Measurements from ENCODE around the gene VEPH1. TPM values are rescaled to one million over a fixed set of nuclear protein-coding genes. Genes with fewer than 3 reads are reported as not detected.

The VEPH1 gene
- total and polyA plus RNA-seq, 2 donors (not counting 1 experiment from before 2014, with no cell fraction given): not detected

DNA sequence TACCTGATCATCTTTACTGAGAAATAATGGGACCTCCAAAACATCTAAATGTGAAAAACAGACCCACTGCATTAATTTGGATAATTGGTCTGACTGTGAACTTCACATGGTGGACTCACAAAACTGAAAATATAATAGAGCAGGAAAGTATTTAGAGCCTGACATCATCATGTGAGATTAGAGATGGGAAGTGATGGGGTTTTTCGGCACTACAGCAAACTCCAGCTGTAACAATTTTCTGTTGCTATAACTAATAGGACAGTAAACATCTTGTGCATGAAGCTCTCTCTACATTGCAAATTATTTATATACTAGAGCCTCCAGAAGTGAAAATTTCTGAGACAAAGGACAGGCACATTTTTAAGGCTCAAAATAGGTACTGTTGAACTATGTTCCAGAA is 32.2 kb downstream of the VEPH1 start:
- Histone ChIP-seq H3K27me3 (replicated peaks in 1 of 4; ENCODE audit: control extremely low read depth in 1 of 4, control insufficient read depth in 3 of 4, insufficient read depth in 4 of 4, low read length in 3 of 4) (no peaks in the 10 kb centered on the region), H3K4me2 (replicated peaks; ENCODE audit: low read depth, low read length, poor library complexity, severe bottlenecking) (no peak overlapping the region), H3K79me2 (ENCODE audit: control insufficient read depth, insufficient read depth, low read length) (no peaks in the 10 kb centered on the region), H3K9me3 (ENCODE audit: control extremely low read depth in 1 of 3, control insufficient read depth in 2 of 3, insufficient read depth in 1 of 3, low read length in 2 of 3) (no peaks in the 10 kb centered on the region), H3K4me1 (ENCODE audit: control insufficient read depth in 2 of 2, insufficient read depth in 2 of 2, low read length in 2 of 2) (no peaks in the 10 kb centered on the region), H2AFZ (ENCODE audit: insufficient read depth, low read depth, low read length, poor library complexity, severe bottlenecking) (no peak overlapping the region), H3K9ac (ENCODE audit: low read length) (no peak overlapping the region), H4K20me1 (ENCODE audit: control insufficient read depth, insufficient read depth, low read length, poor library complexity, severe bottlenecking) (no peaks in the 10 kb centered on the region), H3K4me3 (ENCODE audit: control extremely low read depth in 1 of 5, extremely low read depth in 1 of 5, insufficient read depth in 1 of 5, low read depth in 2 of 5, low read length in 4 of 5) (no peak overlapping the region), H3K27ac (ENCODE audit: low read length in 2 of 2) (no peak overlapping the region), H3K36me3 (replicated peaks in 1 of 2; ENCODE audit: control extremely low read depth in 1 of 2, control insufficient read depth in 1 of 2, extremely low read depth in 1 of 2, insufficient read depth in 2 of 2, low read length in 1 of 2) (no peaks in the 10 kb centered on the region)
- TF ChIP-seq, protein P1, sequence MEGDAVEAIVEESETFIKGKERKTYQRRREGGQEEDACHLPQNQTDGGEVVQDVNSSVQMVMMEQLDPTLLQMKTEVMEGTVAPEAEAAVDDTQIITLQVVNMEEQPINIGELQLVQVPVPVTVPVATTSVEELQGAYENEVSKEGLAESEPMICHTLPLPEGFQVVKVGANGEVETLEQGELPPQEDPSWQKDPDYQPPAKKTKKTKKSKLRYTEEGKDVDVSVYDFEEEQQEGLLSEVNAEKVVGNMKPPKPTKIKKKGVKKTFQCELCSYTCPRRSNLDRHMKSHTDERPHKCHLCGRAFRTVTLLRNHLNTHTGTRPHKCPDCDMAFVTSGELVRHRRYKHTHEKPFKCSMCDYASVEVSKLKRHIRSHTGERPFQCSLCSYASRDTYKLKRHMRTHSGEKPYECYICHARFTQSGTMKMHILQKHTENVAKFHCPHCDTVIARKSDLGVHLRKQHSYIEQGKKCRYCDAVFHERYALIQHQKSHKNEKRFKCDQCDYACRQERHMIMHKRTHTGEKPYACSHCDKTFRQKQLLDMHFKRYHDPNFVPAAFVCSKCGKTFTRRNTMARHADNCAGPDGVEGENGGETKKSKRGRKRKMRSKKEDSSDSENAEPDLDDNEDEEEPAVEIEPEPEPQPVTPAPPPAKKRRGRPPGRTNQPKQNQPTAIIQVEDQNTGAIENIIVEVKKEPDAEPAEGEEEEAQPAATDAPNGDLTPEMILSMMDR (IDR thresholded peaks at IDR 0.05): no peak
- no peak for TF ChIP-seq EZH2 (IDR thresholded peaks at IDR 0.05; ENCODE audit: borderline replicate concordance, insufficient read depth, low read depth, low read length, poor library complexity, severe bottlenecking)
- ChIA-PET POLR2A (no interaction called here), CTCF (no interaction called here)
- WGBS (ENCODE audit: insufficient coverage): no CpG with 5 or more reads among the region's 1 CpG
- Mint-ChIP-seq H3K4me3 (no peak overlapping the region), H3K27ac (no peak overlapping the region), H3K27me3 (peaks cover under 1% of the 10 kb centered on the region), H3K9me3 (ENCODE audit: insufficient read depth) (no peaks in the 10 kb centered on the region), H3K4me1 (no peaks in the 10 kb centered on the region)
- ATAC-seq (ENCODE audit: low read depth) (no peak), DNase-seq (no peak)
- intact Hi-C loops (cut with micrococcal nuclease): no loop called here

DNA sequence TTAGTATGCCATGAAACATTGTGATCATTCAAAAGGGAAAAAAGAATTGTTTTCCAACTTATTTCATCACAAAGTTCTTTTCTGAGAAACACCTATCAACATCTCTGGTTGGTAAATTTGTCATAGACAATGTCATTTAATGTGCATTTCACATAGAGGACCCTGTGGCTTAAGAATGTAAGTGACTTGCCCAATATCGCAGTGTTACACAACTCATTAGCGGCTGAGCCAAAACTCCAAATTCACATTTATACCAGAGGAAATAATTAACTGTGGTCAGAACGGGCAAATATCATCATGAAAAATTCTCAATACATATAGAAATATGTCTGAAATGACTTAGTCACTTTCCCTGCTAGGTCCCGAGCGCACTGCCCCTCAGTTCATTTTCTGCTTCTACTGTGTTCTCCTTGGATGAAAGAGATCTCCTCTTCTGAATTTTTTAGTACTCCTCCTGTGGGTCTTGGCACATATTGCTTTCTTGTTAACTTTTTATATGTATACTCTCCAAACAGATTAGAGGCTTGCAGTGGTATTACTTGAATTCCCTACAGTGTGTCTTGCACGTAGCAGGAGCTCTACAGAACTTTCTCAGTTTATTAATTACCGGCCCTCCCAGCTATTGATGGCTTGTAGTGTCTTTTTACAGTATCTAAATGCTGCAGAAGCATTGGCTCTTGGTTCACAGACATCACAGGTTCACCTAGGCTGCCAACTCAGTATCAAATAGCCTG is 33.5 kb downstream of the VEPH1 start:
- Histone ChIP-seq H3K27me3 (replicated peaks in 1 of 4; ENCODE audit: control extremely low read depth in 1 of 4, control insufficient read depth in 3 of 4, insufficient read depth in 4 of 4, low read length in 3 of 4) (no peaks in the 10 kb centered on the region), H3K4me1 (ENCODE audit: control insufficient read depth in 2 of 2, insufficient read depth in 2 of 2, low read length in 2 of 2) (no peaks in the 10 kb centered on the region), H3K4me2 (replicated peaks; ENCODE audit: low read depth, low read length, poor library complexity, severe bottlenecking) (no peak overlapping the region), H3K4me3 (ENCODE audit: control extremely low read depth in 1 of 5, extremely low read depth in 1 of 5, insufficient read depth in 1 of 5, low read depth in 2 of 5, low read length in 4 of 5) (no peak overlapping the region), H3K27ac (ENCODE audit: low read length in 2 of 2) (no peak overlapping the region), H2AFZ (ENCODE audit: insufficient read depth, low read depth, low read length, poor library complexity, severe bottlenecking) (no peak overlapping the region), H3K36me3 (replicated peaks in 1 of 2; ENCODE audit: control extremely low read depth in 1 of 2, control insufficient read depth in 1 of 2, extremely low read depth in 1 of 2, insufficient read depth in 2 of 2, low read length in 1 of 2) (no peaks in the 10 kb centered on the region), H3K9me3 (ENCODE audit: control extremely low read depth in 1 of 3, control insufficient read depth in 2 of 3, insufficient read depth in 1 of 3, low read length in 2 of 3) (no peaks in the 10 kb centered on the region), H4K20me1 (ENCODE audit: control insufficient read depth, insufficient read depth, low read length, poor library complexity, severe bottlenecking) (no peaks in the 10 kb centered on the region), H3K79me2 (ENCODE audit: control insufficient read depth, insufficient read depth, low read length) (no peaks in the 10 kb centered on the region), H3K9ac (ENCODE audit: low read length) (no peak overlapping the region)
- TF ChIP-seq, protein P1 (IDR thresholded peaks at IDR 0.05): no peak
- TF ChIP-seq EZH2 (IDR thresholded peaks at IDR 0.05; ENCODE audit: borderline replicate concordance, insufficient read depth, low read depth, low read length, poor library complexity, severe bottlenecking): no peak
- ATAC-seq (ENCODE audit: low read depth) (no peak), DNase-seq (no peak)
- no peak overlapping the region for H3K27ac Mint-ChIP-seq
- H3K27me3 Mint-ChIP-seq: no peaks in the 10 kb centered on the region
- no peaks in the 10 kb centered on the region for H3K4me1 Mint-ChIP-seq
- WGBS (ENCODE audit: insufficient coverage): no CpG with 5 or more reads among the region's 7 CpGs
- CTCF ChIA-PET: no interaction called here
- no peak overlapping the region for H3K4me3 Mint-ChIP-seq
- intact Hi-C loops (cut with micrococcal nuclease): no loop called here
- no peaks in the 10 kb centered on the region for H3K9me3 Mint-ChIP-seq (ENCODE audit: insufficient read depth)
- POLR2A ChIA-PET: no interaction called here

Data from B cell (primary cell).